H9 (cell line): ENCODE results near the gene SAMD8. TPM values are rescaled to one million over a fixed set of nuclear protein-coding genes. Genes with fewer than 3 reads are reported as not detected.

Experiments
- DNase-seq: peaks from one replicate; pipeline ENCODE4 v3.0.0-alpha.2; 2017
- H2AFZ ChIP-seq: one replicate; pipeline ENCODE4 v1.6.1; 2013; ENCODE audit warnings: mild to moderate bottlenecking, low read length, control low read depth, moderate library complexity
- H2AK5ac ChIP-seq: 2 replicates; pipeline ENCODE4 v1.6.1; 2013; ENCODE audit warnings: low read length, control low read depth, mixed read lengths; ENCODE audit not compliant: insufficient read length
- H2BK120ac ChIP-seq: one replicate; pipeline ENCODE4 v1.6.1; 2013; ENCODE audit warnings: low read depth, mild to moderate bottlenecking, low read length, control low read depth, inconsistent platforms; ENCODE audit not compliant: poor library complexity, severe bottlenecking
- H2BK12ac ChIP-seq: 2 replicates; pipeline ENCODE4 v1.6.1; 2013; ENCODE audit warnings: low read length, control low read depth, mixed read lengths, low read depth; ENCODE audit not compliant: insufficient read length
- H2BK15ac ChIP-seq: 2 replicates; pipeline ENCODE4 v1.6.1; 2013; ENCODE audit warnings: low read depth, low read length, control low read depth
- H2BK20ac ChIP-seq: one replicate; pipeline ENCODE4 v1.6.1; 2013; ENCODE audit warnings: low read depth, mild to moderate bottlenecking, low read length, control low read depth, inconsistent platforms; ENCODE audit not compliant: poor library complexity, severe bottlenecking
- H2BK5ac ChIP-seq: 2 replicates; pipeline ENCODE4 v1.6.1; 2013; ENCODE audit warnings: low read length, control low read depth, mixed read lengths; ENCODE audit not compliant: insufficient read length
- H3K14ac ChIP-seq: 2 replicates; pipeline ENCODE4 v1.6.1; 2013; ENCODE audit warnings: low read length, control low read depth; ENCODE audit not compliant: insufficient read depth
- H3K18ac ChIP-seq: 2 replicates; pipeline ENCODE4 v1.6.1; 2013; ENCODE audit warnings: low read depth, mild to moderate bottlenecking, mixed read lengths, low read length, control low read depth; ENCODE audit not compliant: insufficient read length
- H3K23ac ChIP-seq: 2 replicates; pipeline ENCODE4 v1.6.1; 2013; ENCODE audit warnings: low read length, control low read depth, mixed read lengths, low read depth; ENCODE audit not compliant: insufficient read length
- H3K23me2 ChIP-seq: 2 replicates; pipeline ENCODE4 v1.6.1; 2013; ENCODE audit warnings: low read depth, mild to moderate bottlenecking, mixed read lengths, low read length, control low read depth; ENCODE audit not compliant: insufficient read length, poor library complexity, severe bottlenecking
- H3K27ac ChIP-seq: 2 replicates; pipeline ENCODE4 v1.5.1; 2013; ENCODE audit warnings: low read length, control low read depth, mixed read lengths, low read depth; ENCODE audit not compliant: insufficient read length
- H3K27me3 ChIP-seq: 2 replicates; pipeline ENCODE4 v1.6.1; 2013; ENCODE audit warnings: low read length, control low read depth, inconsistent platforms; ENCODE audit not compliant: insufficient read depth
- H3K4ac ChIP-seq: 2 replicates; pipeline ENCODE4 v1.6.1; 2013; ENCODE audit warnings: low read depth, mild to moderate bottlenecking, control low read depth, inconsistent platforms, low read length, moderate library complexity
- H3K4me1 ChIP-seq: 2 replicates; pipeline ENCODE4 v1.6.1; 2013; ENCODE audit warnings: low read length, control low read depth, inconsistent platforms; ENCODE audit not compliant: insufficient read depth
- H3K4me2 ChIP-seq: 2 replicates; pipeline ENCODE4 v1.6.1; 2013; ENCODE audit warnings: low read length, control low read depth, mixed read lengths; ENCODE audit not compliant: insufficient read length, insufficient read depth
- H3K56ac ChIP-seq: 2 replicates; pipeline ENCODE4 v1.6.1; 2013; ENCODE audit warnings: low read depth, mild to moderate bottlenecking, mixed read lengths, low read length, control low read depth; ENCODE audit not compliant: insufficient read length
- H3K79me1 ChIP-seq: 2 replicates; pipeline ENCODE4 v1.6.1; 2013; ENCODE audit warnings: low read depth, mild to moderate bottlenecking, moderate library complexity, low read length, control low read depth, inconsistent platforms; ENCODE audit not compliant: insufficient read depth, poor library complexity, severe bottlenecking
- H3K79me2 ChIP-seq: 2 replicates; pipeline ENCODE4 v1.6.1; 2013; ENCODE audit warnings: low read length, control low read depth, inconsistent platforms; ENCODE audit not compliant: insufficient read depth
- H3K9ac ChIP-seq: 2 replicates; pipeline ENCODE4 v1.6.1; 2013; ENCODE audit warnings: low read length, control low read depth, mixed read lengths; ENCODE audit not compliant: insufficient read length; ENCODE audit errors: extremely low read depth
- H3K9me3 ChIP-seq: one replicate; pipeline ENCODE4 v1.6.1; 2013; ENCODE audit warnings: low read depth, low read length, inconsistent platforms; ENCODE audit not compliant: control insufficient read depth
- H3T11ph ChIP-seq: one replicate; pipeline ENCODE4 v1.6.1; 2013; ENCODE audit warnings: mild to moderate bottlenecking, low read length, control low read depth, inconsistent platforms
- H4K20me1 ChIP-seq: one replicate; pipeline ENCODE4 v1.6.1; 2013; ENCODE audit not compliant: control insufficient read depth, insufficient read length, insufficient read depth
- H4K5ac ChIP-seq: 2 replicates; pipeline ENCODE4 v1.6.1; 2013; ENCODE audit warnings: low read depth, mild to moderate bottlenecking, mixed read lengths, low read length, control low read depth; ENCODE audit not compliant: insufficient read length
- H4K8ac ChIP-seq: replicated peaks from 2 replicates; pipeline ENCODE4 v1.6.1; 2013; ENCODE audit warnings: low read length, control low read depth, mixed read lengths, low read depth; ENCODE audit not compliant: insufficient read length
- H4K91ac ChIP-seq: 2 replicates; pipeline ENCODE4 v1.6.1; 2013; ENCODE audit warnings: low read depth, mild to moderate bottlenecking, moderate library complexity, mixed read lengths, low read length, control low read depth; ENCODE audit not compliant: insufficient read length
- H3K27ac Mint-ChIP-seq, 3 experiments: 2 replicates in 2 of 3; 3 replicates in 1 of 3; pipeline ENCODE4 v1.8.0; 2020 to 2021; ENCODE audit warnings: mixed read lengths in 3 of 3, mild to moderate bottlenecking in 1 of 3, moderate library complexity in 1 of 3
- H3K27me3 Mint-ChIP-seq: 2 replicates; pipeline ENCODE4 v1.8.0; 2021; ENCODE audit warnings: low read depth, mild to moderate bottlenecking, moderate library complexity, mixed read lengths
- H3K36me3 Mint-ChIP-seq, 3 experiments: 2 replicates in 2 of 3; 3 replicates in 1 of 3; pipeline ENCODE4 v1.8.0; 2020 to 2021; ENCODE audit warnings: low read depth in 3 of 3, mixed read lengths in 3 of 3; ENCODE audit not compliant: insufficient read depth in 1 of 3
- H3K4me1 Mint-ChIP-seq, 2 experiments: 2 replicates each; pipeline ENCODE4 v1.8.0; 2020; ENCODE audit warnings: mixed read lengths in 2 of 2
- H3K4me3 Mint-ChIP-seq, 2 experiments: 2 replicates in 1 of 2; 3 replicates in 1 of 2; pipeline ENCODE4 v1.8.0; 2020 to 2021; ENCODE audit warnings: mild to moderate bottlenecking in 2 of 2, mixed read lengths in 2 of 2, moderate library complexity in 1 of 2
- H3K9me3 Mint-ChIP-seq, 2 experiments: 2 replicates in 1 of 2; 3 replicates in 1 of 2; pipeline ENCODE4 v1.8.0; 2020; ENCODE audit warnings: mild to moderate bottlenecking in 2 of 2, mixed read lengths in 2 of 2, moderate library complexity in 1 of 2
- CTCF ChIP-seq: fragments of 200-600 bp; sonication (generic); conservative IDR thresholded peaks from 3 replicates; pipeline ENCODE4 v1.8.0; 2021; ENCODE audit warnings: antibody characterized with exemption, mild to moderate bottlenecking
- WGBS: extraction: QIAGEN DNeasy Blood & Tissue Kit; methylation state at CpG from one replicate; pipeline ENCODE4 v1.1.7; 2013; ENCODE audit warnings: missing lambda C conversion rate, low lambda C conversion rate, mixed read lengths; ENCODE audit not compliant: insufficient read length; ENCODE audit errors: extremely low coverage; 5-methylcytosine and 5-hydroxymethylcytosine counted together
- total RNA-seq: library from RNA; stranded (reverse); gene quantifications from 2 replicates; pipeline ENCODE4 v1.2.1, GENCODE V29; 2021

The SAMD8 gene
- total RNA-seq, 1 experiment from 2014 or later = 18.8 TPM

GRCh38 chr10:75110006-75110632 lies 1.3 kb upstream of the SAMD8 start:
- Histone ChIP-seq H3T11ph (no peak overlapping the region), H3K23me2 (peaks cover 7% of the 10 kb centered on the region), H2AFZ (no peak overlapping the region), H3K14ac (no peak overlapping the region), H3K79me2 (peaks cover 3% of the 10 kb centered on the region; the same call in 1 of the 2 replicates), H2BK120ac (no peak overlapping the region), H3K9ac (no peak overlapping the region), H3K27ac (no peak overlapping the region), H3K79me1 (peaks cover 4% of the 10 kb centered on the region), H2BK5ac (no peak overlapping the region), H2AK5ac (no peak overlapping the region), H4K20me1 (no peaks in the 10 kb centered on the region), H3K23ac (no peak overlapping the region), H3K56ac (no peak overlapping the region), H3K9me3 (no peaks in the 10 kb centered on the region), H3K18ac (no peak overlapping the region), H4K8ac (no peak overlapping the region), H2BK12ac (no peak overlapping the region), H4K5ac (no peak overlapping the region), H3K27me3 (no peaks in the 10 kb centered on the region), H3K4me1 (peaks cover 3% of the 10 kb centered on the region; the same call in 1 of the 2 replicates), H3K4ac (no peak overlapping the region), H2BK20ac (no peak overlapping the region), H2BK15ac (no peak overlapping the region), H4K91ac (no peak overlapping the region), H3K4me2 (peak overlapping the region; percentile 4)
- peaks cover 0 to 2% of the 10 kb centered on the region in 2 experiments; a peak in 1 of 5 replicates for H3K9me3 Mint-ChIP-seq
- DNase-seq = no peak
- no peaks in the 10 kb centered on the region; the same call in 1 of the 2 replicates for H3K27me3 Mint-ChIP-seq
- peak overlapping the region; percentile 29 to 95 (median 87); a peak in 4 of 7 replicates for H3K27ac Mint-ChIP-seq
- H3K4me1 Mint-ChIP-seq = peaks cover 33 to 50% of the 10 kb centered on the region in 2 experiments
- H3K36me3 Mint-ChIP-seq = no peaks in the 10 kb centered on the region; a peak in 1 of 7 replicates
- no CpG with 5 or more reads among the region's 8 CpGs for WGBS
- peak overlapping the region; percentile 90 to 98 for H3K4me3 Mint-ChIP-seq
- TF ChIP-seq CTCF = no peak
